AG08396 (cell line): ENCODE measurements around the gene HK3.

Experiments
- DNase-seq: peaks from one replicate; pipeline ENCODE4 v3.0.0; 2012; ENCODE audit warnings: low spot score, mixed read lengths

The HK3 gene

DNA sequence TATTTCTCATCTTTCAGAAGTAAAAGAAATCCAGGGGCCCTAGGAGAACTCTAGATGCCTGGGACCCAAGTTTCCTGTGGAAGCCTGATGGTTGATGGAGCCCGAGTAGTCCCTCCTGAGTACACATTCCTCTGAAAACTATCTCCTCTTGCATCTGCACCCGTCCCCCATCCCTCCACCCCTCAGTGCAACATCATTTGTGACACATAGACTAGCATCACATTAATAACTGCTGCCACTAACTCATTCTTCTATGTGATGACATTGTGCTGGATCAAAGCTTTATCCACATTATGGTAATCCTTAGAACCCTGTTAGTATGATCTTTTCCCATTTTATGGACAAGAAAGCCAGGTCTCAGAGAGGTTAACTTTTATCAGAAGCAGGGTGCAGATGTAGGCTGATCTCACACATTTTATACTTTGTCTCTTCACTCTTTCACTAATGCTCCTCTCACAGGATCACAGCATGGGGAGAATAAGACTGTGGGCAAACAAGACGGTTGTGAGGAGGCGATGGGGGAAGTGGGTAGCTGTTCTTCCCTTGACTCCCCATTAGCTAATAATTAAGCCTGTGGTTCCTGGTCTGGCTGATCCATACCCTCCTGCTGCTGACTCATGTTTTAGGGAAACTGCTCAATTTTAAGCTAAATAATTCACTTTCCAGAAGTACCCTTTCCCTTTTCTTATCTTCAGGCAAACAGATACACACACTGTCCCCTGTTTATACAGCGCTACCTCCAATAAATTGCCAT, 3.9 kb upstream of the HK3 start:
- no peak for DNase-seq

DNA sequence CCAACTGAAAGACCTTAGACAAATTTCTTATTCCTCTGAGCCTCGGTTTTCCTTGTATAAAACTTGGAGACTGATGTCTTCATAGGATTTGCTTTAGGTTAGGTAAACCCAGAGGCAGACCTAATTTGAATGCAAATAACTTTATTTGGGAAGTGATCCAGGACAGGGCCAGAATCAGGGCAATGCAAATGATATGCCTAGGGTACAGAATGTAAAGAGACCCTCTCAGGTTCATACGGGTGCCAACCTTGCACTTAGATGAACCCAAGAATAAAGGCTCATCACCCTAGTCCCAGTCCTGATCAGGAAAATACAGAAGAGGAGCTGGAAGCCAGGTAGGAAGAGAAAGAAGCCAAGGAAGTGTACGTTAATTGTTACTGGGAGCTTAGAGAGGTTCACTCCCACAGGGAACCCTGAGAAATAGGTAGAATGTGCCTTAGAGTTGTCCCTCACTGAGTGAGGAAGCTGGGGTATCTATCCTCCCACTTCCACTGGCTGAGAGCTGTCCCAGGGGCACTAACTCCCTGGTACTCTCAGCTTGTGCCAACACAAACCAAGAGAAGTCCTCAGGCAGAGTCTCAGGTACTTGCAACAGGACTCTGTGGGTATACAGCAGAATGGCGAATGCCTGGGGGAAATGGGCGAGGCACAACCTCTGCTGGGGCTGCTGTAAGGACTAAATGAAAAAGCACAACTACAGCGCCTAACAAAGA, 3.1 kb upstream of the HK3 start:
- DNase-seq = no peak

DNA sequence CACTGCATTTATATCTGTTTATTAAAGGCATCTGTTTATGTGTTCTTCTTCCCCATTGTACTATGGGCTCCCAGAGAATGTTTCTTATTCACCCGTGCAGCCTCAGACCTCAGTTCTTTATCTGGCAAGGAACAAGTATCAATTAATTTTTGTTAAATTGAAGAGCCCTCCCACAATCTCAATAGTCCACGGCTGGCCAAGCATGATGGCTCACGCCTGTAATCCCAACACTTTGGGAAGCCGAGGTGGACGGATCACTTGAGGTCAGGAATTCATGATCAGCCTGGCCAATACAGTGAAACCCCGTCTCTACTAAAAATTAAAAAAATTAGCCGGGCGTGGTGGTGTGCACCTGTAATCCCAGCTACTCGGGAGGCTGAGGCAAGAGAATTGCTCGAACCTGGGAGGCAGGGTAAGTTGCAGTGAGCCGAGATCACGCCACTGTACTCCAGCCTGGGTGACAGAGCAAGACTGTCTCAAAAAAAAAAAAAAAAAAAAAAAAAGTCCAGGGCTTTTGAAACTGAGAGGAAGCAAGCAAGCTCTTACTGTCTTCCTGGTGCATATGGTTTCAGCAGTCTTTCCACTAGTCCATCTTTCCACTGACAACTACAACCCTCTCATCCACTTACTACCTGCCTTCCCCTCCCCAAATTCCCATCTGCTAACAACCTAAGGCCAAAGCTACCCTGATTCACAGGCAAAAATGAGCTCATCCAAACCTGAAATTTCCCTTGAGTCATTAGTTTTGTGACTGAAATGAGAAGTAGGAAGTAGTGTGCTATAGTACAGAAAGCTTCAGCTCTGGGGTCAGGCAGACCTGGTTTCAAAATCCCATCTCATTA, 2.3 kb upstream of the HK3 start:
- no peak for DNase-seq

DNA sequence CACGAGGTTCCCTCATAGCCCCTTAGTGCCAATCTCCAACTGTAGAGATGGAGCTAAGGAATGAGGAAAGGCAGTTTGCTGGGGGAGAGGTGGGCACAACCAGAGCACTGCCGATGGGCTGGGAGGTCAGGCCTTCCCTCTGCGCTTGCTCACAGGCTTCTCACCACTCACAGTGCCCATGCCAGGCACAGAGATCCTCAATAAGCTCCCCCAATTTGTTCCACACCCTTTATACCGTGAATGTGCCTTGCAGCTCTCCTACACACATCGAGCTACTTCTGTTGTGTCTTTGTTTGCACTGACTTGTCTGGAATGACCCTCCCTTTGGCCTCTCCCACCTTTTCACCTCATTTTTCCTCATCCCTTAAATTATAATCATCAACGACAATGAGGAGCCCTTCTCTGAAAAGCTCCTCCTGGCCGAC, 1.6 kb upstream of the HK3 start:
- DNase-seq = no peak

DNA sequence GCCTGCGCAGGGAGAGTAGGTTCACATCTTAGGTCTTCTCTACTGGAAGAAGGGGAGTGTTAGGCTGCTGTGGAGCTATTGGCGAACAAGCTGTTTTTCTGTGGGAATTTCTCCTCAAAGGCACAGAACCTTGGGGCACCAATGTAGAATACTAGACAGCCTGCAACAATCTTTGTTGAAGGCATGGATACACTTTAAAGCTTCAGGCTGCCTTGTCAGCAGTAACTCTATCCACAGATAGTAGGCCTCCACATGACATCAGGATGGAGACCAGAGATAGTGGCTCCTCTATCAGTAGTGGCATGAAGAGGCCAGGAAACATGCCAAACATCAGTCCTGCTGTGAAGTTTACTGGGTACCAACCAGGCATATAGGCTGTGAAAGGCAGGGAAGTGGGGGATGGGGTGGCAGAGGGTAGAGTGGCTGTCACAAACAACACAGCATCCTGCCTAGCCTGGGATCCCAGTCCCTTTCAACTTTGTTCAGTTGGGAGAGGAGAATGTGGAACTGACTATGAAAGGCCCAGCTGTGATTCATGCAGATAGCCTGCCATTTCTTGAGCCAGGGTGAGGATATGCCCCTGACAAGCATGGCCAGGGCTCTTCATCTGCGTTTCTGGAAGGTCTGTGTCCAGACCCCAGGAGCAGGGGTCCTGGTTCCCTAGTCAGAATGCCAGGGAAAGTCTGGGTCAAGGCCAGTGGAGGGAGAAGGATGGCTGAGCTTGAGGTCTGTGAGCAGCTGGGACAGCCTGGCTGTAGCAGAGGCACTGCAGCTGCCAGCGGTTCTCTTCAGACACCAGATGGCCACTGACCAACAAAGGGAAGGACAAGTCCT, 1.0 kb upstream of the HK3 start:
- DNase-seq = no peak

DNA sequence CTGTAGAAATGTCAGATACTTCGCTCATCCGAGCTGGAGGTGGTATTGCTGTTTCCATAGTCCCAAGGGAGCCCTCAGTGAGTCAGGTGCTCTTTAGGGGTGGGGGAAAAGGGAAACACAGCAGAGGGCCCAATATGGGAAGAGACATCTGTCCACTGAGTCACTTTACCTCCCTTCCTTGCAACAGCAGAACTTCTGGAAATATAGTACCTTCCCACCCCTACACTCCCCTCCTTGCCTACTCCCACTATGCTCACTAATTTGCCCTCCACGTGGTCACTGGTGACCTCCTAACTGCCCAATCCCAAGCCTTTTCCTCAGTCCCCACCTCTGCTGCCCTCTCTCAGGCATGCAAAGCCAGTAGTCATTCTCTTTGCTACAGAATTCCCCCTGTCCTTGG, 1.9 kb downstream of the HK3 start:
- no peak for DNase-seq

DNA sequence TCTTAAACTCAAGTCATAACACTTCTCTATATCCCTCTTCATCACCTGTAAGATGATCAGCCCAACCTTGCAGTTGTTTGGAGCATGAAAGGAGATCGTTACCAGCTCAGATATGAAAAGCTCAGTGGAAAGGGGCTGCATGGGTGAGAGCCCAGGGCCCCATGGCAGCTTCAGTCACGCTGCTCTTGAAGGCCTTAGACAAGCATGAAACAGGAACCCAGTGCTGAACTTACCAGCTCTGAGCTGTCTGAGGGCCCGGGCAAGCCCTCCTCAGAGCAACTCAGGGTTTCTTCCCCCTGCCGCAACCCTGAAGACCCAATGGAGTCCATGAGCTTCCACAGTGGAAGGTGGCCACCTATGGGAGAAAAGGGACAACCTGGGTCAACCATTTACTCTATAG, 3.3 kb downstream of the HK3 start:
- no peak for DNase-seq

DNA sequence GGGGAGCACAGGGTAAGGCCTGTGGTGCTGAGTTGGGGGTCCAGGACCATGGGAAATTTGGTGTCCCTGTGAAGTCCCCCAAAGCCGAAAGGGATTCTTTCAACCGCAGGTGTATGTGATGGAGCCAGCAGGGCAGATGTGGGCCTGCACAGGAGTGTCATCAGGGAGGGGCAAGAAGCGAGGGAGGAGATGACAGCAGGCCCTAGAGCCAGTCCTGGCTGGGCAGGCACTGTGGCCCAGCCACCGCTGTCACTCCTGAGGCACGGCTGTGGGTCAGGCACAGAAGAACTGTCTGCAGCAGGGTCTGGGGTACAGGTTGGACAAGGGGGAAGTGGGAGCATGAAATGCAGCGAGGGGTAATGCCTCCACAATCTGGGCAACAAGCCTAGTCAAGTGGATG, 4.8 kb downstream of the HK3 start:
- DNase-seq = no peak

DNA sequence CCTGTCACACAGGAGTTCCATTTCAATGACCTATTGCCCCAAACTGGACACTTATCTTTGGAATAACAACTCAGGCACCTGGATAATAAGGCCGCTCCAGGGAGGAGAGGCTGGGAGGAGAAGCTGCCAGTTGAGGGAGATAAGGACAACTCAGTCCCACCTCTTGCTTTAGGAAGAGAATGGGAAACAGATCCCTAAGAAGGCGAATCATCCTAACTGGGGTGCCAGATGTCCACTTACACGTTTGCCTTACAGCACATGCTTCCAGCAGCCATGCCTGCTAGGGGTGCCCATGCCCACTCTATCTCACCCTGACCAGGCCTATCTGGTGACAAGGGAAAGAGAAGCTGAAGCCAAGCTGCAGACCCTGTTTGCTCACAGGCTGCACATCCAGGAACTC, 6.5 kb downstream of the HK3 start:
- no peak for DNase-seq

DNA sequence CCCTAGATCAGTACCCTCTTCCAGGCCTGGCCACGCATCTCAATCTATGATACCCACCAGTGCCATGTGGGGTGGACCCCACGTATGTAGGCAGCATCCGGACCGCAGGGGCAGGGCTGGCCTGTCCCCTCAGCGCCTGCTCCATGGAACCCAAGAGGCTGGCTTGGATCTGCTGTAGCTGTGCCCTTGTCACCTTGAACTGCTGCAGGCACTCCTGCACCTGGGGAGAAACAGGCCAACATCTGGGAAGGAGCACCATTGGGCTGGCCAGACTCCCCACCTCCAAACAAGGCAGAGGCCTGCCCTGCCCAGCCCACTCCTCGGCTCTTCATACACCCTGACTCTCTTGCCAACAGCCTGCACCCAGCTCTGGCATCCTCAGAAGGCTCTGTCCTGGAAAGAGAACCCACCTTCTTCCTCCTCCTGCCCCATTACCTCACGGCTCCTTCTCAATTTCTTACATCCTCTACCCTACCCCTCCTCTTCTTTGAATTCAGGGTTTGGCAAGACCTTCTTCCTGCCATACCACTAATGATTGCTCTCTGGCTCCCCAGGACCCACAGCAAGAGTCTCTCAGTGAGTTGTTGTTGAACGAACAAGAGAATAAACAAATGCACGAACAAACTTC, 7.7 kb downstream of the HK3 start:
- DNase-seq = no peak

DNA sequence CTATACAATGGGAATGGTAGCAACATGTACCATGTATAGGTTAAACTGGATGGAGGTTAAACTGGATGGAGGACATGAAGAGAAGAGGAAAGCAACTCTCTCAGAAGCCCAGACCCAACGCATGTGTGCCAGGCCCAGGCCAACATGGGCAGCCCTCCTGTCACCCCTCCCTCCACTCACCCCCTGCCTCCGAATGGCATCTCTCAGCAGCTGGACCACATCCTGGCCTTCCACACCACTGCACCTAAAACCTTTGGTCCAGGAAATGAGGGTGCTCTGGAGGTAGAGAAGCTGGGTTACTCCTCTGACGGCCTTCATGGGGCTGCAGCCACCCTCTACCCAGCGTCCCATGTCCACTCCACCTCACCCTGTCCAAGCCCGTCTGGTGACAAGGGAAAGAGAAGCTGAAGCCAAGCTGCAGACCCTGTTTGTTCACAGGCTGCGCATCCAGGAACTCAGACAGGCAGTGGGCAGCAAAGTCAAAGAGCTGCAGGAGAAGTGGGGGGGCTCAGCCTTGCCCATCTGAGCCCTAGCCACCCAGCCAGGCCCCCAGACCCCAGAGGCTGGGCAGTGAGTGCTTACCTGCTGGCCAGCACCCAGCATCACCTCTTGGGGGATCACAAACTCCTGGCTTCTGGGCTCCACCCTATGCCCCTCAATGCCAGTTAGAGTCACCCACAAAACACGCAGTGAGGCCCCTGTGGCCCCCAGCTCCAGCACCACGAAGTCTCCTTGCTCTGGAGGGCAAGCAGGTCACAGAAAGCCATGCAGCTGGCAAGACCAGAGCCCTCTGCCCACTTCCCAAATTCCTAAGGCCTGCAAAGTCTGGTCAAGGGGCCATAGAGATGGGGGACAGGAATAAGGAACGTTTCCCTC, 8.5 kb downstream of the HK3 start:
- no peak for DNase-seq

DNA sequence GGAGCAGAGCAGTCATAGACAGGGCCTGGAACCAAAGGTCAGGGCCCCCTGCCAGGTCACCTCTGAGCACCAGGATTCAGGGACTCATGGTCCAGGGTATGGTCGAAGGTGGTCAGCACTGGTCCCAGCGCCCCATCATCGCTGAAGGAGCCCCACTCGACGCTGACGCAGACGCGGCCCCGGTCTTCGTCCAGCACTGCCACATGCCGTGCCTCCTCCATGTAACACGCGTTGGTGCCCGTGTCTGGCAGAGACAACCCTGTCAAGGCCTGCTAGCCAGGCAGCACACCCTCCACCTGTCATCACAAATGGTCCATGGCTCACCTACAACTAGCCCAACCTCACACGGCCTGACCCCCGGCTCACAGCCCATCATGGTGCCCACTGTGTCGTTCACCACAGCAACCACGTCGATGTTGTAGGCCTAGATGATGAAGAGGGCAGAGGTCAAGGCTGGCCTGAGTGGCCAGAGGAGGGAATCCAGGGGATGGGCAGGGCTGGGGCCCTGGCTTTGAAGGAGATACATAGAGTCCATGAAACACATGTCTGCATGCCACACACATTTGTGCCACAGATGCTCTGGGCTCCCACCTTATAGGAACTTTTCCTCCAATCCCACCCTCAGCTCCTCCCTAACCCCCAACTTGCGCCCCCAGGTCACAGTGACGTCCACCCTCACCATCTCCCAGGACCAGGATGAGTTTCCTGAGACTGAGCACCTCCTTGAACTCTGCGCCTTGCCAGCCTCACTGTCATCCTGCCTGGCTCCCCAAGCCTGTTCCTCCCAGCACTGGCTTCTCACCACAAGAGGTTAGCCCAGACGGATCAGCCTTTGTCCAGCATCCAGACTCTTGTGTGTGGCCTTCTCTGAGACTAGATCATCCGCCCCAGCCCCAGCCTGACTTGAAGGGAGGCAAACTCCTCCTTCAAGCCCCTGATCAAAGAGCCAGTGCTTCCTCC, 9.5 kb downstream of the HK3 start:
- no peak for DNase-seq

DNA sequence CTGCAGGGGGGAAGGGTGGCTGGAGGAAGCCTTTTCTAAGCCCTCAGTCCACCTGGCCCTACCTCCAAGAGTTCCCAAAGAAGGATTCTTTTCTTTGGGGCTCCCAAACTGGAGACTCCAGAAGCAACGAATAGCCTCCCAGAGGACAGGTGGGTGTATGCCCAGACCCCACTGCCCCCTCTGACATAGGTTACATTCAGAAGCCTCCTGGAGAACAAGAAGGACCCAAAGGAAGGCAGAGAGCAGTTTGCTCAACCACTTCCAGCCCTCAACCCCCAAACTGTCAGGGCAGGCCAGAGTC, 10.3 kb downstream of the HK3 start:
- DNase-seq = no peak

DNA sequence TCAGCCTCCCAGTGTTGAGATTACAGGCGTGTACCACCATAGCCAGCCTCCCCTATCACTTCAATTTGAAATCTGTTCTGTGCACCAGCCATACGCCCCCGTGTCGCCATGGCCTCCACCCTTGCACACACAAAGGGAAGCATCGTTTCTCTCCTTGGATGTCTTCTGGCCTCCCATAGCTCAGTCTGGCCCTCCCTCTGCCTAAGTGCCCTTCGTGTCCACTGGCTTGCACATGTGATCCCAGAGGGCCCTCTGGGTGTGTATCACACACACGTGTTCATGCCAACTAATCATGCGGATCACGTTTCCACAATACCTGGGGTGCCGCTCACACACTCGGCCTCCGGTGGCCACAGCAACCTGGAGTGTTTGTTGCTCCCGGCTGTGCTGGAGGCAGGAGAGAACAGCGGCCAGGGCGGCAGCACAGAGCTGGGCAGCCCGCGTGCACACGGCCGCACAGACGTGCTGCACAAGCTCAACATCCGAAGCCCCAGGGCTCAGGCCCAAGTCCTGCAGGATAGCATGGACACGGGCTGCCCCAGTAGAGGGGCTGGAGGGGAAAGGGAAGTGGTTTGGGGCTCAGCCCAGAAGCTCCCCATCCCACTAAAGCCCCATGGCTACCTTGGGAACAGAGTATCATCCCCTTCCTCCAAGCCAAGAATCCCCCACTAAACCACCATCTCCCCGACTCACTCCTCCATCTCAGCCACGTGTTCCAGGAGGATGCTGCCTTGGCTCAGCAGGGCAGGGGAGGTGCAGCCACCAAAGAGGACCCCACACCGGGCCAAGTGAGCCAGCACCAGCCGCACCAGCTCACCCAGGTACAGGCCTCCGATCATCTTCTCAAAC, 10.9 kb downstream of the HK3 start:
- DNase-seq = no peak

DNA sequence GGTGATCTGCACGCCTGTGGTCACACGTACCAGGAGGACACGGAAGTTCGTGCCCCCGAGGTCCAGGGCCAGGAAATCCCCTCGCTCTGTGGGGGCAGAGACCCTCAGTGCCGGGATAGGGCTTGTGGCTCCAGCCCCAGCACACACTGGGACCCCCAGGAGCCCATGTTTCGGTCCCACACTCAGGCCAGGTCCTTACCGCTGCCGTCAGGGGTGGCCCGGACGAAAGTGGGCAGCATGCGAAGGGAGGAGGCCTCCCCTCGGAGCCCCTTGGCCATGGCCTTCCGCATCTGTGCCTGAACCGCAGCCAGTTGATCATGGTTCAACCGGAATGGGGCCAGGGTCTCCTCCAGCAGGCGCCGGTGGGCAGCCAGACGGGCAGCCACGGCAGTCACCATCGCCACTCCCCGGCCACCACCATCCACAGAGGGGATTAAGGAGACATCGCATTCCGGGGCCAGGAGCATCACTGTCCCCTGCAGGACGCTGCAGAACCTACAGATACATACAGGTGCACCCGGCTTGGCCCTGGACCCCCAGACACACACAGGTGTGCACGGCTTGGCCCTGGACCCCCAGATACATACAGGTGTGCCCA, 11.8 kb downstream of the HK3 start:
- DNase-seq = no peak

DNA sequence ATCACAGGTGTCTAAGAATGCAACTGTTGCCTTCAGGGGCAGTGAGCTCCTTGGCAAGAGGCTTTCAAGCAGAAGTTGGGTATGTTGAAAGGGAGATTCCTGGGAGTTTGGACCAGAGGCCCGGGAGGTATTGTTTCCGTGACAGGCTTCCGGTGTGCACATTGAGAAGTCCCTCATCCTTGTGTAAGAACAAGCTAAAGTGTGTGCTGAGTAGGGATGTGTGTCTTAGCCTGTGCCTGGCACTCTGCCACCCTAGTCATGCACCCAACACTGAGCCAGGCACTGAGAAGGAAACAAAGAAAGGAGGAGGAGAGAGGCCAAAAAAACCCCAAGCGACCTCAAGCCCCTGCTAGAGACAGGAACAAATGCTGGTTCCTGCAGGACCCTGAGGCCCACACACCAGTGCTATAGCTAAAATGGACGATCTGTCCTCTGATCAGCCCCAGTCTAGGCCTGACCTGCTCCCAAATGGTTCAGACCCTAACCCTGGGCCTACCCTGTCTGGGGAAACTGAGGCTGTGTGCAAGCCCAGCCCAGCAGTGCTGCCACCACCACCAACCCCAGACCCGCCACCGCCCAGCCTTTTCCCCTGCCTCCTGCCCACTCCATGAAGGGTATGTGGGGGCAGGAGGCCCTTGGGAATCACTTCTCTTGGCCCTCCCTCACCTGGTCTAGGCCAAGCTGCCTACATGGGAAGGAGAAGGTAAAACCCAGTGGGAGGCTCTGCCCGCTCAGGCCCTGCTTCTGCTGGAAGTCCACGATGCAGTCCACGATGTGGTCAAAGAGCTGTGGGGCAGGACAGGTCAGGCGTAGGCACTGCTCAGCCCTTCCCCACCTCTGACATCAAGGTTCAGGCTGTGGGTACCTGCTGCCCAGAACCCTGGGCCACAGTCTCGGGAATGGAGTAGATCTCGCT, 12.6 kb downstream of the HK3 start:
- no peak for DNase-seq

DNA sequence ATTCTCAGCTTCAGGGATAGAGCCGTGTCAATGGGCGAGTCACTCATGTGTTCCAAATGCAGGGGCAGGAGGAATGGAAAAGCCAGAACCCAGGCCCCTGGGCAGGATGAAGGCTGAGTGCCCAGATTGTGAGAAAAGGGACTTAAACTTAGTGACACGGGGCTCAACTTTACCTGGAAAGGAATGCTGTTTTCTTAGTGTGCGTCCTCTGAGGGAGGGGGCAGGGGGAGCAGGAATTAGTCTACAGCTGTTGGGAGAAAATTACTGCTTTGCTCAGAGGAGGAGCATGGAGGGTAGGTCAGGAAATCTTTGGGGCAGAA, 14.6 kb downstream of the HK3 start:
- no peak for DNase-seq
